ENCODE data around the gene MBNL2. TPM values are rescaled to one million over a fixed set of nuclear protein-coding genes. Genes with fewer than 3 reads are reported as not detected.

MBNL2 gene
- total and polyA plus RNA-seq, 2 experiments from 2014 or later, result 0.55 to 3.2 TPM

DNA sequence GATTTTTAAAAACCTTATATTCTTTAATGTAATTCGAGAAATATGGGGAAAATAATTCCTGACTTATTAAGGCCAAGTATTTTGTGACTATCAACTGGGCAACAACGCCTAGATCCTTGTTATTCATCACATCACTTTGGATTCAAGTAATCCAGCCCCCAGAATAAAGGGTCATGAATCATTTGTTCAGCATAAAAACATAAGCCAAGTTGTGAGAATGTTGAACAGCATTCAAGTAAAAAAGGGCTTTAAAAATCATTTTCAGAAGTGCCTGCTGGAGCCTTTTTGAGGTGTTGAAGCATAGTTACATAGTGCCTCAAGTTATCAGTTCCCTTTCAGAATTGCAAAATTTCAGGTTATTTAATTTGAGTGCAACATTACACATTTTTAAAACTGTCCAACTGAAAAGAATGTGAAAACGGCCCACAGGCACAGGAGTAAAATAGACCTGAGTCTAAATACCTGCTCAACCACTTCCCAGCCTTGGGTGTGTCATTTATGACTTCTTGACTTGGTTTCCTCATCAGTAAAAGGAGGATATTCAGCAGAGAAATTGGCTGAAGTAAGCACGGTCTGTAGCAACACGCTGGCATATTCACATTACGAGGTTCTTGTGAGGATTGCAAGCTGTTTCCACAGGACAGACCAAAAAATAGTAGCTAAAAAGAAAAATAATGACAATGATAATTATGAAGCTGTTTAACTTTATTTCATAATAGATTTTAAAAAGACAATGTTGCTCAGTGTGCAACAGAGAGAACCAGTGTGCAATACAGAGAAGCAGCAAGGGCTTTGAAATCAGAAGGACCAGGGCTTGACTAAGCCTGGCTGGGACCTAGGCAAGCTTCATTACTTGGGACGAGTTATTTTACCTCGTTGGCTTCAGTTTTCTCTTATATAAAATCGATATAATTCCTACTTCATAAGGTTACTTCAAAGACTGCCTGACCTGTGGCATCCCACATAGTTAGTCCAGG is 56.6 kb downstream of the MBNL2 start:
- Histone ChIP-seq H3K9me2 (ENCODE audit: insufficient read depth) (no peaks in the 10 kb centered on the region), H3K36me3 (ENCODE audit: insufficient read depth) (no peaks in the 10 kb centered on the region), H3K4me1 (ENCODE audit: insufficient read depth) (no peaks in the 10 kb centered on the region), H3K79me2 (replicated peaks; ENCODE audit: insufficient read depth) (no peaks in the 10 kb centered on the region), H3K27me3 (ENCODE audit: insufficient read depth) (no peaks in the 10 kb centered on the region), H3K27ac (ENCODE audit: low read depth) (no peak overlapping the region), H3K4me3 (no peak overlapping the region), H2AFZ (no peak overlapping the region), H4K20me1 (replicated peaks; ENCODE audit: insufficient read depth) (no peaks in the 10 kb centered on the region), H3F3A (replicated peaks; ENCODE audit: low read depth) (no peaks in the 10 kb centered on the region), H3K4me2 (no peak overlapping the region)
- no peak for ATAC-seq
- Mint-ChIP-seq H3K36me3 (ENCODE audit: low read depth) (no peaks in the 10 kb centered on the region), H3K27ac (no peak overlapping the region), H3K4me1 (peaks cover 5% of the 10 kb centered on the region), H3K9me3 (no peaks in the 10 kb centered on the region), H3K4me3 (no peak overlapping the region), H3K27me3 (ENCODE audit: insufficient read depth, low read depth, poor library complexity) (no peaks in the 10 kb centered on the region)
- TF ChIP-seq, protein P1, sequence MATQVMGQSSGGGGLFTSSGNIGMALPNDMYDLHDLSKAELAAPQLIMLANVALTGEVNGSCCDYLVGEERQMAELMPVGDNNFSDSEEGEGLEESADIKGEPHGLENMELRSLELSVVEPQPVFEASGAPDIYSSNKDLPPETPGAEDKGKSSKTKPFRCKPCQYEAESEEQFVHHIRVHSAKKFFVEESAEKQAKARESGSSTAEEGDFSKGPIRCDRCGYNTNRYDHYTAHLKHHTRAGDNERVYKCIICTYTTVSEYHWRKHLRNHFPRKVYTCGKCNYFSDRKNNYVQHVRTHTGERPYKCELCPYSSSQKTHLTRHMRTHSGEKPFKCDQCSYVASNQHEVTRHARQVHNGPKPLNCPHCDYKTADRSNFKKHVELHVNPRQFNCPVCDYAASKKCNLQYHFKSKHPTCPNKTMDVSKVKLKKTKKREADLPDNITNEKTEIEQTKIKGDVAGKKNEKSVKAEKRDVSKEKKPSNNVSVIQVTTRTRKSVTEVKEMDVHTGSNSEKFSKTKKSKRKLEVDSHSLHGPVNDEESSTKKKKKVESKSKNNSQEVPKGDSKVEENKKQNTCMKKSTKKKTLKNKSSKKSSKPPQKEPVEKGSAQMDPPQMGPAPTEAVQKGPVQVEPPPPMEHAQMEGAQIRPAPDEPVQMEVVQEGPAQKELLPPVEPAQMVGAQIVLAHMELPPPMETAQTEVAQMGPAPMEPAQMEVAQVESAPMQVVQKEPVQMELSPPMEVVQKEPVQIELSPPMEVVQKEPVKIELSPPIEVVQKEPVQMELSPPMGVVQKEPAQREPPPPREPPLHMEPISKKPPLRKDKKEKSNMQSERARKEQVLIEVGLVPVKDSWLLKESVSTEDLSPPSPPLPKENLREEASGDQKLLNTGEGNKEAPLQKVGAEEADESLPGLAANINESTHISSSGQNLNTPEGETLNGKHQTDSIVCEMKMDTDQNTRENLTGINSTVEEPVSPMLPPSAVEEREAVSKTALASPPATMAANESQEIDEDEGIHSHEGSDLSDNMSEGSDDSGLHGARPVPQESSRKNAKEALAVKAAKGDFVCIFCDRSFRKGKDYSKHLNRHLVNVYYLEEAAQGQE (IDR thresholded peaks at IDR 0.05; ENCODE audit: unreplicated experiment), result no peak
- TF ChIP-seq ZNF331 (CRISPR knock-in tag; IDR thresholded peaks at IDR 0.05; ENCODE audit: low read depth) (no peak), STAT1 (IDR thresholded peaks at IDR 0.05; ENCODE audit: unreplicated experiment) (no peak), NANOG (IDR thresholded peaks at IDR 0.05; ENCODE audit: borderline replicate concordance) (no peak), ZNF114 (CRISPR knock-in tag; IDR thresholded peaks at IDR 0.05) (no peak), POLR2AphosphoS5 (IDR thresholded peaks at IDR 0.05; ENCODE audit: low read depth) (no peak), JUNB (IDR thresholded peaks at IDR 0.05; ENCODE audit: unreplicated experiment) (no peak), EZH2 (IDR thresholded peaks at IDR 0.05; ENCODE audit: low read depth, unreplicated experiment) (no peak), CREB1 (CRISPR knock-in tag; IDR thresholded peaks at IDR 0.05; ENCODE audit: low read depth) (no peak)
- TF ChIP-seq, protein P2, sequence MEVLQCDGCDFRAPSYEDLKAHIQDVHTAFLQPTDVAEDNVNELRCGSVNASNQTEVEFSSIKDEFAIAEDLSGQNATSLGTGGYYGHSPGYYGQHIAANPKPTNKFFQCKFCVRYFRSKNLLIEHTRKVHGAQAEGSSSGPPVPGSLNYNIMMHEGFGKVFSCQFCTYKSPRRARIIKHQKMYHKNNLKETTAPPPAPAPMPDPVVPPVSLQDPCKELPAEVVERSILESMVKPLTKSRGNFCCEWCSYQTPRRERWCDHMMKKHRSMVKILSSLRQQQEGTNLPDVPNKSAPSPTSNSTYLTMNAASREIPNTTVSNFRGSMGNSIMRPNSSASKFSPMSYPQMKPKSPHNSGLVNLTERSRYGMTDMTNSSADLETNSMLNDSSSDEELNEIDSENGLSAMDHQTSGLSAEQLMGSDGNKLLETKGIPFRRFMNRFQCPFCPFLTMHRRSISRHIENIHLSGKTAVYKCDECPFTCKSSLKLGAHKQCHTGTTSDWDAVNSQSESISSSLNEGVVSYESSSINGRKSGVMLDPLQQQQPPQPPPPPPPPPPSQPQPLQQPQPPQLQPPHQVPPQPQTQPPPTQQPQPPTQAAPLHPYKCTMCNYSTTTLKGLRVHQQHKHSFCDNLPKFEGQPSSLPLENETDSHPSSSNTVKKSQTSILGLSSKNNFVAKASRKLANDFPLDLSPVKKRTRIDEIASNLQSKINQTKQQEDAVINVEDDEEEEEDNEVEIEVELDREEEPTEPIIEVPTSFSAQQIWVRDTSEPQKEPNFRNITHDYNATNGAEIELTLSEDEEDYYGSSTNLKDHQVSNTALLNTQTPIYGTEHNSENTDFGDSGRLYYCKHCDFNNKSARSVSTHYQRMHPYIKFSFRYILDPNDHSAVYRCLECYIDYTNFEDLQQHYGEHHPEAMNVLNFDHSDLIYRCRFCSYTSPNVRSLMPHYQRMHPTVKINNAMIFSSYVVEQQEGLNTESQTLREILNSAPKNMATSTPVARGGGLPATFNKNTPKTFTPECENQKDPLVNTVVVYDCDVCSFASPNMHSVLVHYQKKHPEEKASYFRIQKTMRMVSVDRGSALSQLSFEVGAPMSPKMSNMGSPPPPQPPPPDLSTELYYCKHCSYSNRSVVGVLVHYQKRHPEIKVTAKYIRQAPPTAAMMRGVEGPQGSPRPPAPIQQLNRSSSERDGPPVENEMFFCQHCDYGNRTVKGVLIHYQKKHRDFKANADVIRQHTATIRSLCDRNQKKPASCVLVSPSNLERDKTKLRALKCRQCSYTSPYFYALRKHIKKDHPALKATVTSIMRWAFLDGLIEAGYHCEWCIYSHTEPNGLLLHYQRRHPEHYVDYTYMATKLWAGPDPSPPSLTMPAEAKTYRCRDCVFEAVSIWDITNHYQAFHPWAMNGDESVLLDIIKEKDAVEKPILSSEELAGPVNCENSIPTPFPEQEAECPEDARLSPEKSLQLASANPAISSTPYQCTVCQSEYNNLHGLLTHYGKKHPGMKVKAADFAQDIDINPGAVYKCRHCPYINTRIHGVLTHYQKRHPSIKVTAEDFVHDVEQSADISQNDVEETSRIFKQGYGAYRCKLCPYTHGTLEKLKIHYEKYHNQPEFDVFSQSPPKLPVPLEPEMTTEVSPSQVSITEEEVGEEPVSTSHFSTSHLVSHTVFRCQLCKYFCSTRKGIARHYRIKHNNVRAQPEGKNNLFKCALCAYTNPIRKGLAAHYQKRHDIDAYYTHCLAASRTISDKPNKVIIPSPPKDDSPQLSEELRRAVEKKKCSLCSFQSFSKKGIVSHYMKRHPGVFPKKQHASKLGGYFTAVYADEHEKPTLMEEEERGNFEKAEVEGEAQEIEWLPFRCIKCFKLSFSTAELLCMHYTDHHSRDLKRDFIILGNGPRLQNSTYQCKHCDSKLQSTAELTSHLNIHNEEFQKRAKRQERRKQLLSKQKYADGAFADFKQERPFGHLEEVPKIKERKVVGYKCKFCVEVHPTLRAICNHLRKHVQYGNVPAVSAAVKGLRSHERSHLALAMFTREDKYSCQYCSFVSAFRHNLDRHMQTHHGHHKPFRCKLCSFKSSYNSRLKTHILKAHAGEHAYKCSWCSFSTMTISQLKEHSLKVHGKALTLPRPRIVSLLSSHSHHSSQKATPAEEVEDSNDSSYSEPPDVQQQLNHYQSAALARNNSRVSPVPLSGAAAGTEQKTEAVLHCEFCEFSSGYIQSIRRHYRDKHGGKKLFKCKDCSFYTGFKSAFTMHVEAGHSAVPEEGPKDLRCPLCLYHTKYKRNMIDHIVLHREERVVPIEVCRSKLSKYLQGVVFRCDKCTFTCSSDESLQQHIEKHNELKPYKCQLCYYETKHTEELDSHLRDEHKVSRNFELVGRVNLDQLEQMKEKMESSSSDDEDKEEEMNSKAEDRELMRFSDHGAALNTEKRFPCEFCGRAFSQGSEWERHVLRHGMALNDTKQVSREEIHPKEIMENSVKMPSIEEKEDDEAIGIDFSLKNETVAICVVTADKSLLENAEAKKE (CRISPR knock-in tag; IDR thresholded peaks at IDR 0.05), result no peak
- TF ChIP-seq, protein P3, sequence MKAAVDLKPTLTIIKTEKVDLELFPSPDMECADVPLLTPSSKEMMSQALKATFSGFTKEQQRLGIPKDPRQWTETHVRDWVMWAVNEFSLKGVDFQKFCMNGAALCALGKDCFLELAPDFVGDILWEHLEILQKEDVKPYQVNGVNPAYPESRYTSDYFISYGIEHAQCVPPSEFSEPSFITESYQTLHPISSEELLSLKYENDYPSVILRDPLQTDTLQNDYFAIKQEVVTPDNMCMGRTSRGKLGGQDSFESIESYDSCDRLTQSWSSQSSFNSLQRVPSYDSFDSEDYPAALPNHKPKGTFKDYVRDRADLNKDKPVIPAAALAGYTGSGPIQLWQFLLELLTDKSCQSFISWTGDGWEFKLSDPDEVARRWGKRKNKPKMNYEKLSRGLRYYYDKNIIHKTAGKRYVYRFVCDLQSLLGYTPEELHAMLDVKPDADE (IDR thresholded peaks at IDR 0.05), result no peak
- TF ChIP-seq, protein P4, sequence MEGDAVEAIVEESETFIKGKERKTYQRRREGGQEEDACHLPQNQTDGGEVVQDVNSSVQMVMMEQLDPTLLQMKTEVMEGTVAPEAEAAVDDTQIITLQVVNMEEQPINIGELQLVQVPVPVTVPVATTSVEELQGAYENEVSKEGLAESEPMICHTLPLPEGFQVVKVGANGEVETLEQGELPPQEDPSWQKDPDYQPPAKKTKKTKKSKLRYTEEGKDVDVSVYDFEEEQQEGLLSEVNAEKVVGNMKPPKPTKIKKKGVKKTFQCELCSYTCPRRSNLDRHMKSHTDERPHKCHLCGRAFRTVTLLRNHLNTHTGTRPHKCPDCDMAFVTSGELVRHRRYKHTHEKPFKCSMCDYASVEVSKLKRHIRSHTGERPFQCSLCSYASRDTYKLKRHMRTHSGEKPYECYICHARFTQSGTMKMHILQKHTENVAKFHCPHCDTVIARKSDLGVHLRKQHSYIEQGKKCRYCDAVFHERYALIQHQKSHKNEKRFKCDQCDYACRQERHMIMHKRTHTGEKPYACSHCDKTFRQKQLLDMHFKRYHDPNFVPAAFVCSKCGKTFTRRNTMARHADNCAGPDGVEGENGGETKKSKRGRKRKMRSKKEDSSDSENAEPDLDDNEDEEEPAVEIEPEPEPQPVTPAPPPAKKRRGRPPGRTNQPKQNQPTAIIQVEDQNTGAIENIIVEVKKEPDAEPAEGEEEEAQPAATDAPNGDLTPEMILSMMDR (conservative IDR thresholded peaks at IDR 0.05; ENCODE audit: low read depth in 2 of 2), result no peak
- DNase-seq (ENCODE audit: low spot score), result no peak
